SK-N-SH treated with all-trans-retinoic acid at 6 μM for 48 hours (cell line): Measurements from ENCODE around the gene BCAS4.
"Not testable (repeated sequence)": the region's sequence is repeated elsewhere in the genome, so short reads cannot be mapped to it uniquely, and the experiment has no call there.

ENCODE experiments used
- ATAC-seq: fragments of 200-7000 bp; cut with Tn5 transposase; 3 replicates; pipeline ENCODE4 v1.9.1; 2020; ENCODE audit warnings: mild to moderate bottlenecking, moderate library complexity
- BACH2 ChIP-seq: fragments of 250-450 bp; sonication (Bioruptor Pico); IDR thresholded peaks from 2 replicates; pipeline ENCODE4 v1.9.0; 2021; ENCODE audit warnings: mild to moderate bottlenecking, borderline replicate concordance
- CREB5 ChIP-seq: fragments of 250-450 bp; sonication (Bioruptor Pico); IDR thresholded peaks from 2 replicates; pipeline ENCODE4 v1.5.1; 2020; ENCODE audit warnings: low read depth, mild to moderate bottlenecking, moderate library complexity
- CSDC2 ChIP-seq: fragments of 250-450 bp; sonication (Bioruptor Pico); IDR thresholded peaks from 2 replicates; pipeline ENCODE4 v1.5.0; 2020; ENCODE audit warnings: mild to moderate bottlenecking, moderate library complexity
- ESRRG ChIP-seq: fragments of 250-450 bp; sonication (Bioruptor Pico); IDR thresholded peaks from 2 replicates; pipeline ENCODE4 v1.6.1; 2021; ENCODE audit warnings: mild to moderate bottlenecking
- GLIS3 ChIP-seq: fragments of 250-450 bp; sonication (Bioruptor Pico); IDR thresholded peaks from 2 replicates; pipeline ENCODE4 v1.5.0; 2020; ENCODE audit warnings: mild to moderate bottlenecking, moderate library complexity
- ISL1 ChIP-seq: fragments of 250-450 bp; sonication (Bioruptor Pico); IDR thresholded peaks from 2 replicates; pipeline ENCODE4 v2.1.2; 2022; ENCODE audit warnings: mild to moderate bottlenecking, moderate library complexity
- OSR1 ChIP-seq: fragments of 250-450 bp; sonication (Bioruptor Pico); IDR thresholded peaks from 2 replicates; pipeline ENCODE4 v1.8.0; 2022; ENCODE audit warnings: moderate library complexity, mild to moderate bottlenecking, inconsistent platforms
- POU6F1 ChIP-seq: fragments of 250-450 bp; sonication (Bioruptor Pico); IDR thresholded peaks from 2 replicates; pipeline ENCODE4 v1.8.0; 2021; ENCODE audit warnings: low read depth, mild to moderate bottlenecking, moderate library complexity, borderline replicate concordance
- PPARA ChIP-seq: fragments of 250-450 bp; sonication (Bioruptor Pico); IDR thresholded peaks from 2 replicates; pipeline ENCODE4 v1.5.0; 2020; ENCODE audit warnings: mild to moderate bottlenecking, borderline replicate concordance
- RARB ChIP-seq: fragments of 250-450 bp; sonication (Bioruptor Pico); IDR thresholded peaks from 2 replicates; pipeline ENCODE4 v1.8.0; 2021; ENCODE audit warnings: mild to moderate bottlenecking, moderate library complexity
- SNAI2 ChIP-seq: fragments of 250-450 bp; sonication (Bioruptor Pico); IDR thresholded peaks from 2 replicates; pipeline ENCODE4 v1.5.0; 2020; ENCODE audit warnings: mild to moderate bottlenecking, moderate library complexity
- TCF4 ChIP-seq: fragments of 250-450 bp; sonication (Bioruptor Pico); IDR thresholded peaks from 2 replicates; pipeline ENCODE4 v1.8.0; 2021; ENCODE audit warnings: mild to moderate bottlenecking, moderate library complexity, borderline replicate concordance
- TOX ChIP-seq: fragments of 250-450 bp; sonication (Bioruptor Pico); IDR thresholded peaks from 2 replicates; pipeline ENCODE4 v1.8.0; 2021; ENCODE audit warnings: mild to moderate bottlenecking, moderate library complexity, borderline replicate concordance
- ZC3H10 ChIP-seq: fragments of 250-450 bp; sonication (Bioruptor Pico); IDR thresholded peaks from 2 replicates; pipeline ENCODE4 v1.5.1; 2021; ENCODE audit warnings: mild to moderate bottlenecking, moderate library complexity
- ZFP3 ChIP-seq: fragments of 250-450 bp; sonication (Bioruptor Pico); IDR thresholded peaks from 2 replicates; pipeline ENCODE4 v1.5.0; 2020; ENCODE audit warnings: mild to moderate bottlenecking, moderate library complexity
- ZFP30 ChIP-seq: fragments of 450-650 bp; formaldehyde crosslinking; IDR thresholded peaks from 2 replicates; pipeline ENCODE4 v1.5.0; 2022; ENCODE audit warnings: mild to moderate bottlenecking, moderate library complexity
- ZNF565 ChIP-seq: fragments of 450-650 bp; formaldehyde crosslinking; conservative IDR thresholded peaks from 2 replicates; pipeline ENCODE4 v1.5.0; 2020; ENCODE audit warnings: low read depth, mild to moderate bottlenecking, moderate library complexity
- ZNF8 ChIP-seq: fragments of 450-650 bp; formaldehyde crosslinking; IDR thresholded peaks from 2 replicates; pipeline ENCODE4 v1.5.0; 2020; ENCODE audit warnings: mild to moderate bottlenecking, moderate library complexity
- TF ChIP-seq, protein P1 (sequence below): fragments of 250-450 bp; sonication (Bioruptor Pico); IDR thresholded peaks from 2 replicates; pipeline ENCODE4 v1.5.1; 2021; ENCODE audit warnings: mild to moderate bottlenecking, moderate library complexity
- TF ChIP-seq, protein P2 (sequence below): fragments of 250-450 bp; sonication (Bioruptor Pico); IDR thresholded peaks from 2 replicates; pipeline ENCODE4 v1.5.0; 2020; ENCODE audit warnings: mild to moderate bottlenecking, moderate library complexity

The BCAS4 gene

GRCh38 chr20:50771419-50772080 lies 23.3 kb upstream of the BCAS4 start:
- peak; percentile 91 for ATAC-seq
- peak; percentile 47 for TF ChIP-seq ISL1 (CRISPR knock-in tag)
- TF ChIP-seq, all 23 proteins: peak for 1; not testable (repeated sequence) for 22

DNA sequence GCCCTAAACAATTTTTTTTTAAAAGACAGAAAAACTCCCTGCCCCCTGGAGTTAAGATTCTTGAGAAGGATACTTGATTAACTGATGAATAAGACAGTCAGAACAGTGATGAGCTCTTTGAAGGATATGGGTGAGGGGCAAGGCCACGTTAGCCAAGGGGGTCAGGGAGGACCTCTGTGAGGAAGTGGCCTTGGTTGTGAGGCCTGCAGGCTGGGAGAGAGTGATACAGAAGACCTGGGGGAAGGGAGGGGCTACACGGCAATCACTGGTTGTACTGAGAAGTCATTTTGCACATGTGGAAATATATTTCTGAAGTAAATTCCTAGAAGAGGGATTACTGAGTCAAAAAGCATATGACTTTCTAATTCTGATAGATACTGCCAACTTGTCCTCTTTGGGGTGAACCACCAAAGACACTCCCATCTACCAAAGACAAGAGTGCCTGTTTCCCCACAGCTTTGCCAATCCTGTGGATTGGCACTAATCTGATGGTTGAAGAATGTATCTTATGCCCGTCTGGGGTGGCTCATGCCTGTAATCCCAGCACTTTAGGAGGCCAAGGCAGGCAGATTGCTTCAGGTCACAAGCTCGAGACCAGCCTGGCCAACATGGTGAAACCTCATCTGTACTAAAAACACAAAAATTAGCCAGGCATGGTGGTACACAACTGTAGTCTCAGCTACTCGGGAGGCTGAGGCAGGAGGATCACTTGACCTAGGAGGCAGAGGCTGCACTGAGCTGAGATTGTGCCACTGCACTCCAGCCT lies 22.3 kb upstream of the BCAS4 start:
- no peak for ATAC-seq
- TF ChIP-seq, protein P1, sequence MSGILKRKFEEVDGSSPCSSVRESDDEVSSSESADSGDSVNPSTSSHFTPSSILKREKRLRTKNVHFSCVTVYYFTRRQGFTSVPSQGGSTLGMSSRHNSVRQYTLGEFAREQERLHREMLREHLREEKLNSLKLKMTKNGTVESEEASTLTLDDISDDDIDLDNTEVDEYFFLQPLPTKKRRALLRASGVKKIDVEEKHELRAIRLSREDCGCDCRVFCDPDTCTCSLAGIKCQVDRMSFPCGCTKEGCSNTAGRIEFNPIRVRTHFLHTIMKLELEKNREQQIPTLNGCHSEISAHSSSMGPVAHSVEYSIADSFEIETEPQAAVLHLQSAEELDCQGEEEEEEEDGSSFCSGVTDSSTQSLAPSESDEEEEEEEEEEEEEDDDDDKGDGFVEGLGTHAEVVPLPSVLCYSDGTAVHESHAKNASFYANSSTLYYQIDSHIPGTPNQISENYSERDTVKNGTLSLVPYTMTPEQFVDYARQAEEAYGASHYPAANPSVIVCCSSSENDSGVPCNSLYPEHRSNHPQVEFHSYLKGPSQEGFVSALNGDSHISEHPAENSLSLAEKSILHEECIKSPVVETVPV = no peak
- TF ChIP-seq BACH2 (CRISPR knock-in tag) (no peak), ZFP30 (CRISPR knock-in tag) (no peak), CSDC2 (no peak), ZNF8 (CRISPR knock-in tag) (no peak), SNAI2 (CRISPR knock-in tag) (no peak), GLIS3 (no peak), PPARA (CRISPR knock-in tag) (no peak), OSR1 (CRISPR knock-in tag) (no peak), ESRRG (CRISPR knock-in tag) (no peak), ZFP3 (CRISPR knock-in tag) (no peak)
- TF ChIP-seq, all 23 proteins: peak for 0

GRCh38 chr20:50774515-50774914 lies 20.3 kb upstream of the BCAS4 start:
- no peak for TF ChIP-seq ISL1 (CRISPR knock-in tag)
- TF ChIP-seq TOX (CRISPR knock-in tag) = no peak
- no peak for TF ChIP-seq ZFP30 (CRISPR knock-in tag)
- TF ChIP-seq ESRRG (CRISPR knock-in tag) = no peak
- TF ChIP-seq, protein P2, sequence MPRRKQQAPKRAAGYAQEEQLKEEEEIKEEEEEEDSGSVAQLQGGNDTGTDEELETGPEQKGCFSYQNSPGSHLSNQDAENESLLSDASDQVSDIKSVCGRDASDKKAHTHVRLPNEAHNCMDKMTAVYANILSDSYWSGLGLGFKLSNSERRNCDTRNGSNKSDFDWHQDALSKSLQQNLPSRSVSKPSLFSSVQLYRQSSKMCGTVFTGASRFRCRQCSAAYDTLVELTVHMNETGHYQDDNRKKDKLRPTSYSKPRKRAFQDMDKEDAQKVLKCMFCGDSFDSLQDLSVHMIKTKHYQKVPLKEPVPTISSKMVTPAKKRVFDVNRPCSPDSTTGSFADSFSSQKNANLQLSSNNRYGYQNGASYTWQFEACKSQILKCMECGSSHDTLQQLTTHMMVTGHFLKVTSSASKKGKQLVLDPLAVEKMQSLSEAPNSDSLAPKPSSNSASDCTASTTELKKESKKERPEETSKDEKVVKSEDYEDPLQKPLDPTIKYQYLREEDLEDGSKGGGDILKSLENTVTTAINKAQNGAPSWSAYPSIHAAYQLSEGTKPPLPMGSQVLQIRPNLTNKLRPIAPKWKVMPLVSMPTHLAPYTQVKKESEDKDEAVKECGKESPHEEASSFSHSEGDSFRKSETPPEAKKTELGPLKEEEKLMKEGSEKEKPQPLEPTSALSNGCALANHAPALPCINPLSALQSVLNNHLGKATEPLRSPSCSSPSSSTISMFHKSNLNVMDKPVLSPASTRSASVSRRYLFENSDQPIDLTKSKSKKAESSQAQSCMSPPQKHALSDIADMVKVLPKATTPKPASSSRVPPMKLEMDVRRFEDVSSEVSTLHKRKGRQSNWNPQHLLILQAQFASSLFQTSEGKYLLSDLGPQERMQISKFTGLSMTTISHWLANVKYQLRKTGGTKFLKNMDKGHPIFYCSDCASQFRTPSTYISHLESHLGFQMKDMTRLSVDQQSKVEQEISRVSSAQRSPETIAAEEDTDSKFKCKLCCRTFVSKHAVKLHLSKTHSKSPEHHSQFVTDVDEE (CRISPR knock-in tag) = no peak
- no peak for ATAC-seq

DNA sequence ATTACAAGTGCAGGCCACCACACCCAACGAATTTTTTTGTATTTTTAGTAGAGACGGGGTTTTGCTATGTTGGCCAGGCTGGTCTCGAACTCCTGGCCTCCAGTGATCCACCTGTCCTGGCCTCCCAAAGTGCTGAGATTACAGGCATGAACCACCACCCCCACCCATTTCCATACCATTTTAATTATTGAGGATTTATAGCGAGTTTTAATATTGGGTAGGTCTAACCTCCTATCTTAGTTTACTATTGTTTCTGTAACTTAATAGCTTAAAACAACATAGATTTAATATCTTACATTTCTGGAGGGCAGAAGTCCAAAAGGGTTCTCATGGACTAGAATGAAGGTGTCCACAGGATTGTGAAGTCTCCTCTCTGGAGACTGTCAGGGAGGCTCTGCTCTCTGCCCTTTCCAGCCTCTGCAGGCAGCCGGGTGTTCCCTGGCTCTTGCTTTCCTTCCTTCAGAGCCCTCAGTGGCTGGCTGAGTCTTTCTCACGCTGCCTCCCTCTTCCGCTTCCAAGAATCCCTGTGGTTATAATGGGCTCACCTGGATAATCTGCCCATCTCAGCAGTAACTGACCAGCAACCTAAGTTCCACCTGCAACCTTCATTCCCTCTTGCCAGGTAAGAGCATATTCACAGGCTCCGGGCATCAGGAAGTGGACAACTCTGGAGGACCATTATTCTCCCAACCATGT lies 18.6 kb upstream of the BCAS4 start:
- ATAC-seq = no peak
- TF ChIP-seq RARB = no peak
- no peak for TF ChIP-seq GLIS3
- no peak for TF ChIP-seq ZNF565 (CRISPR knock-in tag)
- no peak for TF ChIP-seq ZNF8 (CRISPR knock-in tag)

- TF ChIP-seq CREB5 (CRISPR knock-in tag) = no peak
- no peak for TF ChIP-seq CSDC2
- no peak for TF ChIP-seq ESRRG (CRISPR knock-in tag)
- TF ChIP-seq ZC3H10 (CRISPR knock-in tag) = no peak
- no peak for TF ChIP-seq ZFP3 (CRISPR knock-in tag)
- no peak for TF ChIP-seq ZNF8 (CRISPR knock-in tag)
- TF ChIP-seq, protein P2 (CRISPR knock-in tag) = no peak
- no peak for TF ChIP-seq BACH2 (CRISPR knock-in tag)
- no peak for TF ChIP-seq GLIS3
- TF ChIP-seq TCF4 (CRISPR knock-in tag) = no peak
- TF ChIP-seq OSR1 (CRISPR knock-in tag) = no peak
- no peak for TF ChIP-seq POU6F1
- ATAC-seq = no peak
These were observed 17.5 kb upstream of the BCAS4 start for GRCh38 chr20:50777373-50777772.

GRCh38 chr20:50778994-50779393 lies 15.9 kb upstream of the BCAS4 start:
- ATAC-seq = not testable (repeated sequence)
